ENCODE results near the gene XYLB. TPM values are rescaled to one million over a fixed set of nuclear protein-coding genes. Genes with fewer than 3 reads are reported as not detected.

Gene XYLB
- polyA plus RNA-seq, 4 donors: 4.3 to 33.0 (median 5.9) TPM

- Histone ChIP-seq H3K4me1 (ENCODE audit: control insufficient read depth in 3 of 3, insufficient read depth in 2 of 3, low read depth in 1 of 3, low read length in 2 of 3) (no peaks in the 10 kb centered on the region), H3K27ac (ENCODE audit: low read depth in 1 of 3, low read length in 2 of 3) (no peak overlapping the region)
- WGBS, 3 donors: 88 to 92% (median 90%) methylated on average over 5 of the region's 5 CpGs
Observed at GRCh38 chr3:38372214-38372601, 25.6 kb downstream of the XYLB start.

GRCh38 chr3:38374221-38374620, 27.6 kb downstream of the XYLB start:
- no peak overlapping the region for H3K4me3 ChIP-seq (ENCODE audit: low read depth in 1 of 3, low read length in 3 of 3)
- H3K4me1 ChIP-seq (ENCODE audit: control insufficient read depth in 3 of 3, insufficient read depth in 2 of 3, low read depth in 1 of 3, low read length in 2 of 3): no peaks in the 10 kb centered on the region
- FAIRE-seq: no peak
- no peaks in the 10 kb centered on the region for H3K27me3 ChIP-seq (ENCODE audit: control insufficient read depth in 3 of 3, insufficient read depth in 3 of 3, low read length in 3 of 3)
- DNase-seq: no peak
- WGBS, 3 donors: 78 to 84% (median 79%) methylated on average over 9 of the region's 9 CpGs
- peaks cover 1 to 83% (median 14%) of the 10 kb centered on the region in 3 donors for H3K36me3 ChIP-seq (ENCODE audit: control insufficient read depth in 3 of 3, insufficient read depth in 2 of 3, low read depth in 1 of 3, low read length in 3 of 3)
- peaks cover 0 to 10% of the 10 kb centered on the region in 2 donors for H3K9me3 ChIP-seq (ENCODE audit: control insufficient read depth in 2 of 2, insufficient read depth in 1 of 2, low read depth in 1 of 2, low read length in 1 of 2)
- H3K27ac ChIP-seq (ENCODE audit: low read depth in 1 of 3, low read length in 2 of 3): no peak overlapping the region

More at GRCh38 chr3:38372214-38372601, 25.6 kb downstream of the XYLB start:
- Histone ChIP-seq H3K9me3 (ENCODE audit: control insufficient read depth in 2 of 2, insufficient read depth in 1 of 2, low read depth in 1 of 2, low read length in 1 of 2) (no peaks in the 10 kb centered on the region), H3K27me3 (ENCODE audit: control insufficient read depth in 3 of 3, insufficient read depth in 3 of 3, low read length in 3 of 3) (no peaks in the 10 kb centered on the region), H3K4me3 (ENCODE audit: low read depth in 1 of 3, low read length in 3 of 3) (no peak overlapping the region), H3K36me3 (ENCODE audit: control insufficient read depth in 3 of 3, insufficient read depth in 2 of 3, low read depth in 1 of 3, low read length in 3 of 3) (peaks cover 5 to 86% (median 7%) of the 10 kb centered on the region in 3 donors)
- DNase-seq (no peak), FAIRE-seq (no peak)

GRCh38 chr3:38375072-38375471, 28.5 kb downstream of the XYLB start:
- DNase-seq (no peak), FAIRE-seq (no peak)
- 90 to 97% (median 96%) methylated on average over 6 of the region's 6 CpGs for WGBS, 3 donors
- Histone ChIP-seq H3K4me1 (ENCODE audit: control insufficient read depth in 3 of 3, insufficient read depth in 2 of 3, low read depth in 1 of 3, low read length in 2 of 3) (no peaks in the 10 kb centered on the region), H3K27me3 (ENCODE audit: control insufficient read depth in 3 of 3, insufficient read depth in 3 of 3, low read length in 3 of 3) (no peaks in the 10 kb centered on the region), H3K4me3 (ENCODE audit: low read depth in 1 of 3, low read length in 3 of 3) (no peak overlapping the region), H3K36me3 (ENCODE audit: control insufficient read depth in 3 of 3, insufficient read depth in 2 of 3, low read depth in 1 of 3, low read length in 3 of 3) (peaks cover 6 to 85% (median 12%) of the 10 kb centered on the region in 3 donors), H3K27ac (ENCODE audit: low read depth in 1 of 3, low read length in 2 of 3) (no peak overlapping the region), H3K9me3 (ENCODE audit: control insufficient read depth in 2 of 2, insufficient read depth in 1 of 2, low read depth in 1 of 2, low read length in 1 of 2) (peaks cover 0 to 16% of the 10 kb centered on the region in 2 donors)

- 90 to 93% (median 91%) methylated on average over 8 of the region's 8 CpGs for WGBS, 3 donors
- peaks cover 0 to 20% of the 10 kb centered on the region in 2 donors for H3K9me3 ChIP-seq (ENCODE audit: control insufficient read depth in 2 of 2, insufficient read depth in 1 of 2, low read depth in 1 of 2, low read length in 1 of 2)
- no peak for DNase-seq
Observed at GRCh38 chr3:38375488-38376097, 29.0 kb downstream of the XYLB start.

GRCh38 chr3:38376098-38376816, 29.7 kb downstream of the XYLB start:
- Histone ChIP-seq H3K36me3 (ENCODE audit: control insufficient read depth in 3 of 3, insufficient read depth in 2 of 3, low read depth in 1 of 3, low read length in 3 of 3) (peaks cover 6 to 81% (median 15%) of the 10 kb centered on the region in 3 donors), H3K27me3 (ENCODE audit: control insufficient read depth in 3 of 3, insufficient read depth in 3 of 3, low read length in 3 of 3) (no peaks in the 10 kb centered on the region)
- no peak for DNase-seq

More at GRCh38 chr3:38375488-38376097, 29.0 kb downstream of the XYLB start:
- Histone ChIP-seq H3K27me3 (ENCODE audit: control insufficient read depth in 3 of 3, insufficient read depth in 3 of 3, low read length in 3 of 3) (no peaks in the 10 kb centered on the region), H3K4me3 (ENCODE audit: low read depth in 1 of 3, low read length in 3 of 3) (no peak overlapping the region), H3K4me1 (ENCODE audit: control insufficient read depth in 3 of 3, insufficient read depth in 2 of 3, low read depth in 1 of 3, low read length in 2 of 3) (no peaks in the 10 kb centered on the region), H3K36me3 (ENCODE audit: control insufficient read depth in 3 of 3, insufficient read depth in 2 of 3, low read depth in 1 of 3, low read length in 3 of 3) (peaks cover 6 to 82% (median 14%) of the 10 kb centered on the region in 3 donors), H3K27ac (ENCODE audit: low read depth in 1 of 3, low read length in 2 of 3) (no peak overlapping the region)
- no peak for FAIRE-seq

GRCh38 chr3:38379201-38379770, 32.7 kb downstream of the XYLB start:
- H3K4me1 ChIP-seq (ENCODE audit: control insufficient read depth in 3 of 3, insufficient read depth in 2 of 3, low read depth in 1 of 3, low read length in 2 of 3): no peaks in the 10 kb centered on the region
- H3K36me3 ChIP-seq (ENCODE audit: control insufficient read depth in 3 of 3, insufficient read depth in 2 of 3, low read depth in 1 of 3, low read length in 3 of 3): peaks cover 6 to 77% (median 19%) of the 10 kb centered on the region in 3 donors
- DNase-seq (no peak), FAIRE-seq (no peak)
- H3K27me3 ChIP-seq (ENCODE audit: control insufficient read depth in 3 of 3, insufficient read depth in 3 of 3, low read length in 3 of 3): no peaks in the 10 kb centered on the region
- no peak overlapping the region for H3K4me3 ChIP-seq (ENCODE audit: low read depth in 1 of 3, low read length in 3 of 3)
- no peak overlapping the region for H3K27ac ChIP-seq (ENCODE audit: low read depth in 1 of 3, low read length in 2 of 3)
- peaks cover 0 to 32% of the 10 kb centered on the region in 2 donors for H3K9me3 ChIP-seq (ENCODE audit: control insufficient read depth in 2 of 2, insufficient read depth in 1 of 2, low read depth in 1 of 2, low read length in 1 of 2)
- WGBS, 3 donors: 87 to 96% (median 90%) methylated on average over 7 of the region's 7 CpGs

More at GRCh38 chr3:38376098-38376816, 29.7 kb downstream of the XYLB start:
- 94 to 95% (median 95%) methylated on average over 8 of the region's 8 CpGs for WGBS, 3 donors
- H3K4me1 ChIP-seq (ENCODE audit: control insufficient read depth in 3 of 3, insufficient read depth in 2 of 3, low read depth in 1 of 3, low read length in 2 of 3): no peaks in the 10 kb centered on the region
- no peak overlapping the region for H3K4me3 ChIP-seq (ENCODE audit: low read depth in 1 of 3, low read length in 3 of 3)
- H3K9me3 ChIP-seq (ENCODE audit: control insufficient read depth in 2 of 2, insufficient read depth in 1 of 2, low read depth in 1 of 2, low read length in 1 of 2): peaks cover 0 to 23% of the 10 kb centered on the region in 2 donors
- FAIRE-seq: no peak
- no peak overlapping the region for H3K27ac ChIP-seq (ENCODE audit: low read depth in 1 of 3, low read length in 2 of 3)

- Histone ChIP-seq H3K36me3 (ENCODE audit: control insufficient read depth in 3 of 3, insufficient read depth in 2 of 3, low read depth in 1 of 3, low read length in 3 of 3) (peaks cover 8 to 61% (median 24%) of the 10 kb centered on the region in 3 donors), H3K27ac (ENCODE audit: low read depth in 1 of 3, low read length in 2 of 3) (no peak overlapping the region), H3K9me3 (ENCODE audit: control insufficient read depth in 2 of 2, insufficient read depth in 1 of 2, low read depth in 1 of 2, low read length in 1 of 2) (peaks cover 0 to 43% of the 10 kb centered on the region in 2 donors), H3K4me3 (ENCODE audit: low read depth in 1 of 3, low read length in 3 of 3) (no peak overlapping the region), H3K27me3 (ENCODE audit: control insufficient read depth in 3 of 3, insufficient read depth in 3 of 3, low read length in 3 of 3) (no peaks in the 10 kb centered on the region), H3K4me1 (ENCODE audit: control insufficient read depth in 3 of 3, insufficient read depth in 2 of 3, low read depth in 1 of 3, low read length in 2 of 3) (no peaks in the 10 kb centered on the region)
- DNase-seq (no peak), FAIRE-seq (no peak)
- WGBS, 3 donors: 81 to 91% (median 88%) methylated on average over 7 of the region's 7 CpGs
Observed at GRCh38 chr3:38382506-38383080, 36.0 kb downstream of the XYLB start.

GRCh38 chr3:38383156-38383875, 36.7 kb downstream of the XYLB start:
- Histone ChIP-seq H3K27ac (ENCODE audit: low read depth in 1 of 3, low read length in 2 of 3) (no peak overlapping the region), H3K4me3 (ENCODE audit: low read depth in 1 of 3, low read length in 3 of 3) (no peak overlapping the region), H3K9me3 (ENCODE audit: control insufficient read depth in 2 of 2, insufficient read depth in 1 of 2, low read depth in 1 of 2, low read length in 1 of 2) (peaks cover 0 to 37% of the 10 kb centered on the region in 2 donors), H3K36me3 (ENCODE audit: control insufficient read depth in 3 of 3, insufficient read depth in 2 of 3, low read depth in 1 of 3, low read length in 3 of 3) (peaks cover 8 to 56% (median 21%) of the 10 kb centered on the region in 3 donors), H3K27me3 (ENCODE audit: control insufficient read depth in 3 of 3, insufficient read depth in 3 of 3, low read length in 3 of 3) (no peaks in the 10 kb centered on the region), H3K4me1 (ENCODE audit: control insufficient read depth in 3 of 3, insufficient read depth in 2 of 3, low read depth in 1 of 3, low read length in 2 of 3) (no peaks in the 10 kb centered on the region)
- WGBS, 3 donors: 83 to 89% (median 88%) methylated on average over 8 of the region's 8 CpGs
- FAIRE-seq (no peak), DNase-seq (no peak)
